GM21367 (cell line): ENCODE data around the gene KL.

ENCODE experiments used
- ATAC-seq: cut with Tn5 transposase; IDR thresholded peaks from one replicate; pipeline ENCODE4 v1.9.1; 2021; ENCODE audit not compliant: unreplicated experiment

Gene KL

DNA sequence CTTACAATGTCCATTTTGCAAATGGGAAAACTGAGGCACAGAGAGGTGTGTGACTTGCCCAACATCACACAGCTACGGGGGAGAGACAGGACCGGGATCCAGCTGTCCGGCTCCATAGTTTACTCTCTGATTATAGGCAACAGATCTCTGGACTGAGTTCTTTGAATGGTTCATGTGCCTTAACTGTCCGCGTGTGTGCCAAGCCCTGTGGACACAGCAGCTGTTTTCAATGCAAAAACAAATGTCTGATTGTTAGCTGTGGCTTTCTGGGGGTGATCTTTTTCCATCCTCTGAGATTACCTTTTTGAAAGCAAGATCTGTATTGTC, 94.1 kb downstream of the KL start:
- ATAC-seq = no peak

DNA sequence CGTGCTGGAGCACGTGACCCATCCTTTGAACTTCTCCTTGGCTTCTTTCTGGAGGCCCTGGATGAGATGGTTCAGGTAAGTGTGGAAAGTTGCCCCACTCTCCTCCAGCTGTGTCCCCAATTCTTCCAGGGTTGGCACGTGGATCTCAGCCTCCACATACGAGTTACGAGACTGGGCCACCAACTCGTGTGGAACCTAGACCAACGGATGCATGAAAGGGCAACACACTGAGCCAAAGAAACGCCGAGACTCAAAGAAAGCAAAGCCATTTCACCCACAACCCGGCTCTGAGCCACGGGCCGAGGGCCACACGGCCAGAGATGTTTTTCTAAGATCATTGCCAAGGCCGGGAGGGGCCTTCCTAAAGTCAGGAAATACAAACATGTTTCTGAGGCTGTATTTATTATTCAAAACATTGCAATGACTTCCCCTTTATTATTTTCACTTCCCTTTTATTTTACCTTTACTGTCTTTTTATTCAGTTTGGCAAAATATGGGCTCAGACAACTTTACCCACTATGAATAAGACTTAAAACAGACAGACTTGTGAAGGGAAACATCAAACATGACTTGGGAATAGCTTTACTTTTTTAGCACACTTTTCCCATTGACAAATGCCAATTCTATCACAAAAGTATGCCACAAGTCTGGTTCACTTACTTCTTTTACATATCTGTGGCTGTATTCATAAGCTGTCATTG, 94.6 kb downstream of the KL start:
- ATAC-seq = no peak

DNA sequence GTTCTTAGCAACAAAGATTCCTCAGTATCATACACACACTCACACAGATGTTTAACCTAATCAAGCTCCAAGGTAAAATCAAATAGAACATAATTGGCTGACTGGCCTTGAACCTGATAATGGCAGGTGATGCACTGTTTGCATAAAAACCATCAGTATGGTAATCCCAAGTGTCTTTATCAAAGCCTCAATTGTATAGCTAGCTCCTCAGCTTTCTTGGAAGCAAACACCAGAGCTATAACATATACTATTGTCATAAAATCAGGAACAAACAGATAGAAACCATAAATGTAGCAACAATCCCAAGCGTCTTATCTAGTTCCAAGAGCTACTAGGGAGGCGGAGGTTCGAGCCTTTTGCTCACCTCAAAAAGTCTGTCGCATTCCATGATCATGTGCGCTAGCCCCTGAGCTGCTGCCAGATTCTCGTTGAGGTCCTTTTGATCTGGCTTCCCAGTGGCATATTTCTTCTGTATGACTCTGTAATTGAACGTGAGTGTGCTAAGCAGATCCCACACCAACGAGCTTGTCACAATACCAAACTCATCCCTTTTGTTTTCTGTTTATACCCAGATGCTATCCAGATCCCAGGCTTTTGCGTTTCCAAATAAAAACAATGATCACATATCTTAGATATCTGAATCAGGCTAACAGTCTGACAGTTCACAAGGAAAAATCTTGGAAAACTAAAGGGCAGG, 95.3 kb downstream of the KL start:
- ATAC-seq = no peak

DNA sequence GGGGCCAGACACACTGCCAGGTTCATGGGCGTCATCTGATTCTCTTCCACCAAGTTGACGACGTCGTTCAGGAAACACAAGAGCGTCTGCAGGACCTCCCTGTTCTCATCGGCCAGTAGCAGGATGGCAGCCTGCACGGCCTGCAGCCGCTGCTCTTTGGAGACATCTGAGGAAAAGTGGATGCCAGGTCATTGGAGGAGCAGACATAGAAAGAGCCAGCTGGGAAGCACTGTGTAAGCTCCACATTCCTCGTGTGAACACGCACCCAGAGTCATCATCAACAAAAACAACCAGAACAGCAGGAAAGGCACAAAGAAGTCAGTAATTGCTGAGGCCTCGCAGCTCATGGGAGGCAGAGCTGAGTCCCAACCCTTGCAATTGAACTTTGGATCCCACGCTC, 96.5 kb downstream of the KL start:
- ATAC-seq = no peak

DNA sequence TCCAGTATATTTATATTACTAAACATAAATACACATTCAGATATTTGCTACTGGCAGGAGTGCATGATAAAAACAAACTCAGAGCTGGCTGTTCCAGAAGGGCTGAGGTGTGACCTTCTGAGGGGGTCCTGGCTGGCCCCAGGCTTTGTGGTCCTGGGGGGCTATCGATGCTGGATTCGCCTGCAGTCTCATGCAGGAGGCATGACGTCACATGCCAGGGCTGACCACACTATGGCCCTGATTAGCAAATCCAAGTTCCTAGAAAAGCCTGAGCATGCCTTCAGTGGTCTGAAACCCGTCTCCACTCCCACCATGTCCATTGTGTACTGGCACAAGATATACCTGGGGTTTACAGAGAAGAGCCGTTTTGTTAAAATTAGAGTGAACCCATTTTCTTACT, 97.9 kb downstream of the KL start:
- no peak for ATAC-seq

DNA sequence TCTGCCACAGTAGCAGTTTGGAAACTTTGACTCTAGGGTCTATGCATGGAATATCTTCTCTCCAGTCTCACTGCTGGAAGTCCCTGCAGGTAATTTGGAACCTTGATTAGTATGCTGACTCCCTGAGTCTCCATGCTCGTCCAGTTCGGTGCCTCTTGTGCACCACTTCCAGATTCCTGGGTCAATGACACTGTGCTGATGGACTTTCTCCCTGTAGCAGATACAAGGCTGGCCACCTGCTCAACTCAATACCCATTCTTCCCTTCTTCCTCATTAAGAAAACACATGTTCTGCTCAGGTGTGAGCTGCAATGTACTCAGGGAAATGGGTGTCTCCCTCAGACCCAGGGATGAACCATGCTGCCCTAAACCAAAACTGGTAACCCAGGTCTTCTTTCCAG, 99.1 kb downstream of the KL start:
- no peak for ATAC-seq
